Left kidney (tissue), 8 donors: ENCODE data around the gene SLC50A1. TPM values are rescaled to one million over a fixed set of nuclear protein-coding genes. Genes with fewer than 3 reads are reported as not detected.

Experiments
- DNase-seq: peaks from one replicate; pipeline ENCODE4 v3.0.0-alpha.2; 2013
- long read RNA-seq, 8 donors: transcript quantifications; one replicate each; lab custom pipeline, GENCODE V29; 2026
- polyA plus RNA-seq: library from polyadenylated mRNA; unstranded; fragments of 120-200 nt; gene quantifications from one replicate; pipeline ENCODE4 v1.2.1, GENCODE V29; 2013; ENCODE audit not compliant: insufficient read length

Gene SLC50A1, protein sequence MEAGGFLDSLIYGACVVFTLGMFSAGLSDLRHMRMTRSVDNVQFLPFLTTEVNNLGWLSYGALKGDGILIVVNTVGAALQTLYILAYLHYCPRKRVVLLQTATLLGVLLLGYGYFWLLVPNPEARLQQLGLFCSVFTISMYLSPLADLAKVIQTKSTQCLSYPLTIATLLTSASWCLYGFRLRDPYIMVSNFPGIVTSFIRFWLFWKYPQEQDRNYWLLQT
- polyA plus RNA-seq, result 57.8 TPM
- long read RNA-seq, donor 1, transcript SLC50A1-202 (5 exons, 1,218 nt), result minor isoform, 6 of 30 reads
- long read RNA-seq, donor 1, transcript SLC50A1-203 (6 exons, 1,300 nt), result major isoform, 7 of 30 reads
- long read RNA-seq, donor 1, partial matches to known transcripts, result 15 of 30 reads
- long read RNA-seq, donor 1, other reads (novel, unspliced or antisense), result 0 of 30 reads
- long read RNA-seq, donor 2, partial matches to known transcripts, result 0 of 8 reads
- long read RNA-seq, donor 2, other reads (novel, unspliced or antisense), result 0 of 8 reads
- long read RNA-seq, donor 3, partial matches to known transcripts, result 0 of 3 reads
- long read RNA-seq, donor 3, other reads (novel, unspliced or antisense), result 0 of 3 reads
- long read RNA-seq, donor 4, partial matches to known transcripts, result 0 of 1 reads
- long read RNA-seq, donor 4, other reads (novel, unspliced or antisense), result 0 of 1 reads
- long read RNA-seq, donor 5, transcript SLC50A1-202 (5 exons, 1,218 nt), result minor isoform, 6 of 26 reads
- long read RNA-seq, donor 5, transcript SLC50A1-203 (6 exons, 1,300 nt), result major isoform, 18 of 26 reads
- long read RNA-seq, donor 5, partial matches to known transcripts, result 0 of 26 reads
- long read RNA-seq, donor 5, other reads (novel, unspliced or antisense), result 0 of 26 reads
- long read RNA-seq, donor 6, transcript SLC50A1-203 (6 exons, 1,300 nt), result major isoform, 7 of 13 reads
- long read RNA-seq, donor 6, partial matches to known transcripts, result 0 of 13 reads
- long read RNA-seq, donor 6, other reads (novel, unspliced or antisense), result 0 of 13 reads
- long read RNA-seq, donor 7, partial matches to known transcripts, result 12 of 18 reads
- long read RNA-seq, donor 7, other reads (novel, unspliced or antisense), result 0 of 18 reads
- long read RNA-seq, donor 8, partial matches to known transcripts, result 0 of 3 reads
- long read RNA-seq, donor 8, other reads (novel, unspliced or antisense), result 0 of 3 reads

DNA sequence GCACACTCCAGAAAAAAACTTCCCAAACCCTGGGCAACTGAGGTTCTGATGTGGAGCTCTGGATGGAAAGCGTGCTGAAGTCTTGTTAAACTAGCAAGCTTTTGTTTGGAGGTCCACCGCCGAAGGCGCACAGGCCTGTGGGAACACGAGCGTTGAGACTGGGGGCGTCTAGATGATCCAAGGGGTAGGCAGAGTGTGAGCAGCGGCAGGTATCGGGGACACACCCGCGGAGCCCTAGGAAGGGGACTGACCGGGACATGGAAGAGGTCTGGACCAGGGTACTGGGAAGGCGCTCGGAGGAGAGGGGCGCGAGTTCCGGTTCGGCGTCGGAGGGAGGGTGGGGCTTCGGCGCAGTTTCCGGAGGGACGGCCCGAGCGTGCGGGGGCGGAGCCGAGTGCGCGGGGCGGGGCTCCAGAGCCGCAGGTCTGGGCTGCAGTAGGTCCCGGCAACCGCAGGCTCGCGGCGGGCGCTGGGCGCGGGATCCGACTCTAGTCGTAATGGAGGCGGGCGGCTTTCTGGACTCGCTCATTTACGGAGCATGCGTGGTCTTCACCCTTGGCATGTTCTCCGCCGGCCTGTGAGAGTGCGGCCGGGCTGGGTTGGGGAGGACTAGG, at the start of gene SLC50A1:
Gene SLC50A1, plus strand, starts transcription at position 438 of the 614 bp plus-strand sequence. Its CDS starts 60 bp downstream, at position 498.
- DNase-seq, result peak; percentile 91

DNA sequence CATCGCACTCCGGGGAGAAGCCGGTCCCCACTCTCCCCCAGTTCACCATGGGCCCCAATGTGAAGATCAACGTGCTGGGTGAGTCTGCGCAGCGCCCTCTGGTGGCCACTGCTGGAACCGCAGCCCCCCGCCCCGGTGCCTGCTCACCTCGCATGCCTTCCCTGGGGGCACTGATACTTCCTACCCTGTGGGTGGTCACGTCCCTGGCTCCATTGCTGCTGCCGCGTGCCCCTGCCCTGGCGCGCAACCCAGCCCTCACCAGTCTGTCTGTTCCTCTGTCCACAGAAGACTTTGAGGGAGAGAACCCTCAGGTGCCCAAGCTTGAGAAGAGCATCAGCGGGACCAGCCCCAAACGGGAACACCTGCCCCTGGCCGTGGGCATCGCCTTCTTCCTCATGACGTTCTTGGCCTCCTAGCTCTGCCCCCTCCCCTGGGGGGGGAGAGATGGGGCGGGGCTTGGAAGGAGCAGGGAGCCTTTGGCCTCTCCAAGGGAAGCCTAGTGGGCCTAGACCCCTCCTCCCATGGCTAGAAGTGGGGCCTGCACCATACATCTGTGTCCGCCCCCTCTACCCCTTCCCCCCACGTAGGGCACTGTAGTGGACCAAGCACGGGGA, 49.4 kb upstream of the SLC50A1 start:
- no peak for DNase-seq

DNA sequence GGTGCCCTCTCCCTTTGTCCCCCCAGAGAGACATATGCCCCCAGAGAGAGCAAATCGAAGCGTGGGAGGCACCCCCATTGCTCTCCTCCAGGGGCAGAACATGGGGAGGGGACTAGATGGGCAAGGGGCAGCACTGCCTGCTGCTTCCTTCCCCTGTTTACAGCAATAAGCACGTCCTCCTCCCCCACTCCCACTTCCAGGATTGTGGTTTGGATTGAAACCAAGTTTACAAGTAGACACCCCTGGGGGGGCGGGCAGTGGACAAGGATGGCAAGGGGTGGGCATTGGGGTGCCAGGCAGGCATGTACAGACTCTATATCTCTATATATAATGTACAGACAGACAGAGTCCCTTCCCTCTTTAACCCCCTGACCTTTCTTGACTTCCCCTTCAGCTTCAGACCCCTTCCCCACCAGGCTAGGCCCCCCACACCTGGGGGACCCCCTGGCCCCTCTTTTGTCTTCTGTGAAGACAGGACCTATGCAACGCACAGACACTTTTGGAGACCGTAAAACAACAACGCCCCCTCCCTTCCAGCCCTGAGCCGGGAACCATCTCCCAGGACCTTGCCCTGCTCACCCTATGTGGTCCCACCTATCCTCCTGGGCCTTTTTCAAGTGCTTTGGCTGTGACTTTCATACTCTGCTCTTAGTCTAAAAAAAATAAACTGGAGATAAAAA, 48.7 kb upstream of the SLC50A1 start:
- no peak for DNase-seq

DNA sequence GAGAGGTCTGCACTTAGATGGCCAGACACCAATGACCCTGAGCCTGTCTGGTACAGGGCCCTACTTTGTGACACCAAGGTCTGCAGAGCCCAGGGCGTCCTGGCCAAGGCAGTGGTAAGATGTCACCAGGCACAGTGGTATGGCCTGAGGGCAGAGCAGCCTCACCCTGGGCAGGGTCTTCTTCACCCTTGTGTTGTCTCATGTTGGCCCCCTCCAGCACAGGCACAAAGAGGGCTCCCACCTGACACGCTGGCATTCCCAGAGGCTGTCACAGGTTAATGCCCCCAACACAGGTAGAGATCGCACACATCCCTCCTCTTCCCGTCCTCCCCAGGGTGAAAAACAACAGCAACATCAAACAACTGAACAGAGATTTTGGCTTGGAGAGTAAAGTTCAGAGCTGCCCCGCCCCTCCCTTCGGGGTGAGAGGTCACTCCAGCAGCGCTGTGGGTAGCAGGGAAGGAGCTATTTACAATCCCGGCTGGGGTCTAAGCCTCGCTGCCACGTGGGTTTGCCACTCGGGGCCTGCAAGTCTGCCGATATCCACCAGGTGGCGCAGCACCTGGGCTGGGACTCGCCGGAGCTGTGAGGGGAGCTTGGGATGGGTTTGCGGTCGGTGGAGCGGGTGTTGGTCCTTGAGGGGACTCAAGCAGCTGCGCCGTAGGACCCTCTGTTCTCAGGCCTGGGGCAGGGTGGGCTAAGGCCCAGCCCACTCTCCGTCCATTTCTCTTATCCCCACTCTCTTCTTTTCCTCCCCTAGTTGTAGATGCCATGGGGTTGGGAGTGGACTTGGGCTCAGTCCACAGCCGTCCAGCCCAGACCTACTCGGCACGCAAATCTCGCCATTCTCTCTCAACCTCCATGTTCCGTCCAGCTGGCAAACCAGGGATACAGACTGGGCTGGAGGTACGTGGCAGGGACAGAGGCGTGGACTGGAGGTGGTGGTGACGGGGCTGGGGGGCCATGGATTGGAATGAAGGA, 44.3 kb upstream of the SLC50A1 start:
- no peak for DNase-seq

DNA sequence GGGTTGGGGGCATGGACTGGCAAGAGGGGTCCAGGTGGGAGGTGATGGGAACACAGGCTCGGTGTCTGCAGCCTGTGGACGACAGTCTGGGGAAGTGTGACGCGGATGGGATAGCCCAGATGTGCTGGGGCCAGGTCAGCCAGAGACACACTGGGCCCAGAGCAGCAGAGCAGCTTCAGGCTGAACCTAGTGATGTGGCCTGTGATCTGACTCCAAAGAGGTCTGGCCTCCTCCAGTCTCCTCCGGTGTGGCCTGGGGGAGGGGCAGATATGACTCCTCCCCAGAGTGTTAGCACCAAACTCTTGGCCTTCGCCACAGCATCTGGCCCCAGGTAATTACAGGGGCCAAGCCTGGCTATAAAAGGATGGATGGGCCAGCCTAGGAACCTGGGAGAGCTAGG, 43.5 kb upstream of the SLC50A1 start:
- no peak for DNase-seq

DNA sequence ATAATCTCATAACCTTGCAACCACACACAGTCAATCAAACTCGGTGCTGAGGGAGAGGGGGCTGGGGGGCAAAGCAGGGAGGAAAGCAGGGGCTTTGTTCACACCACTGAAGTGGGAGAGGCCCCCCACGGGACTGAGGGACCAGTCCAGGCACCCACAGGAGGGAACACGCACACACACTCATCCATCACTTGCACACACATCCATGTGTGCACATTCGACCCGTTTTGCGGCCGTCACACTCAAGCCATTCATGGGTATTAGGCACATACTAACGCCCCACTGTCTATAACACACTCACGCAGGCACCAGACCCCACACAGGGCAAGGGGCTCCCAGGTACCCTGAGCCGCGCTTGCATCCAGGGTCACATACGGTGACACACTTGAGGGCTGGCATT, 43.0 kb upstream of the SLC50A1 start:
- no peak for DNase-seq

DNA sequence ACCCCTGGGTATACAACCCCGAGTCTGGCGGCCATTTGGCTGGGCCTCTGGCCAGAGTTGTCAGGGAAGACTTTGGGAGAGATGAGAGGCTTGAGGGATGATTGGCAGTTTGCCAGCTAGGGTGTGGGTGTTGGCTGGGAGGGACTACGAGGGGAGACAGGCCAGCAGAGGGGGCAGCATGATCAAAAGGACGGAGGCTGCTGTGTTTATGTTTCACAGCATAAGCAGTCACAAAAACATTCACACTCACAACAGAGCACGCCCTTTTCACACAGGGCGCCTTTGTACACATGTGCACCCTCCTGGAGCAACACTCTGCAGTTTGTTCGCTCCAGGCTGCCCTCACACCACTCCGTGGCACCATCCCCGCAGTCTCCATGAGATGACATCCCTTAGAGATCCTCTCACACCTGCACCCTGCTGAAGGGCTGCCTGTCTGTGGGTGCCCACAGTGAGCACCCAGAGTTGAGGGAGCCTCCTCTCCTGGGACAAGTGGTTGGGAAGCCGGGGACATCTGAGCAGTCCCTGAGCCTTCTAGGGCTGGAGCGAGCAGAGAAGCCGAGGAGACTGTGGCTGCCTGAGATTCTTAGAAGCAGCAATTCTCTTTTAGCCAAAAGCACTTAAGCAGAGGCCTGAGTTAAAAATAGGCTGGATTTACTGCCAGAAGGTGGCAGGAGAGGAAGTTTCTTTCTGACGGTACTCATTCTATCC, 41.6 kb upstream of the SLC50A1 start:
- DNase-seq, result no peak

DNA sequence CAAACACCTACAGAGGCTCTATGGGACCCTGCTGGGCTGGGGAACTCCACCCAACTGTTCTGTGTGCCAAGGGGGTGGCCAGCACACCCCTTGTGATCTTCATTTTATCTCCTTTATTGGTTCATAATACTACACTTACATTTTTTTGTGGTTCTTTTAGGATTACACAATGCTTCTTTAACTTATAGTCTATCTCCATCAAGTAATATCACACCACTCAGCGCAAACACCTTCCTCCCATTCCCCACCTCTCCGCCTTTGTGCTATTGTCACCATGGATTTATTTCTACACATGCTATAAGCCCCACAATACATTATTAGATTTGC, 41.1 kb upstream of the SLC50A1 start:
- no peak for DNase-seq

DNA sequence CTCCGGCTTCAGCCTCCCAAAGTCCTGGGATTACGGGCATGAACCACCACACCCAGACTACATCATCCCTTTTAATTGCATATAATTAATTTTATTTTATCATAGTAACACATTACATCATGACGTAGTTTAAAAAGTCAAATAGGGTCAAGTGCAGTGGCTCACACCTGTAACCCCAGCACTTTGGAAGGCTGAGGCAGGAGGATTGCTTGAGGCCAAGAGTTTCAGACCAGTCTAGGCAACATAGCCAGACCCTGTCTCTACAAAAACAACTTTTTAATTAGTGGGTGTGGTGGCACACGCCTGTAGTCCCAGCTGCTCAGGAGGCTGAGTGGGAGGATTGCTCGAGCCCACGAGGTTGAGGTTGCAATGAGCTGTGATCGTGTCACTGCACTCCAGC, 36.3 kb upstream of the SLC50A1 start:
- no peak for DNase-seq

DNA sequence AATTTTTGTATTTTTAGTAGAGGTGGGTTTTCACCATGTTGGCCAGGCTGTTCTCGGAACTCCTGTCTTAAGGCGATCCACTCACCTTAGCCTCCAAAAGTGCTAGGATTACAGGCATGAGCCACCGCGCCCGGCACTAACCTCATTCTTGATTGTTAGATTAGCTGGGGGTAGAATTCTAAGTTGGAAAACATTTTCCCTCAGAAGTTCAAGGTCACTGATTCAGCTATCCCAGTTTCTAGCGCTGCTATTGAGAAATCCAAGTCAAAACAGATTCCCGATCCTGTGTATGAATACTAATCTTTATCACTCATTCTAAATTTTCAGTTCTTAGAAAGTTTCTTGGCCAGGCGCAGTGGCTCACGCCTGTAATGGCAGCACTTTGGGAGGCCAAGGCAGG, 32.3 kb upstream of the SLC50A1 start:
- DNase-seq, result no peak

DNA sequence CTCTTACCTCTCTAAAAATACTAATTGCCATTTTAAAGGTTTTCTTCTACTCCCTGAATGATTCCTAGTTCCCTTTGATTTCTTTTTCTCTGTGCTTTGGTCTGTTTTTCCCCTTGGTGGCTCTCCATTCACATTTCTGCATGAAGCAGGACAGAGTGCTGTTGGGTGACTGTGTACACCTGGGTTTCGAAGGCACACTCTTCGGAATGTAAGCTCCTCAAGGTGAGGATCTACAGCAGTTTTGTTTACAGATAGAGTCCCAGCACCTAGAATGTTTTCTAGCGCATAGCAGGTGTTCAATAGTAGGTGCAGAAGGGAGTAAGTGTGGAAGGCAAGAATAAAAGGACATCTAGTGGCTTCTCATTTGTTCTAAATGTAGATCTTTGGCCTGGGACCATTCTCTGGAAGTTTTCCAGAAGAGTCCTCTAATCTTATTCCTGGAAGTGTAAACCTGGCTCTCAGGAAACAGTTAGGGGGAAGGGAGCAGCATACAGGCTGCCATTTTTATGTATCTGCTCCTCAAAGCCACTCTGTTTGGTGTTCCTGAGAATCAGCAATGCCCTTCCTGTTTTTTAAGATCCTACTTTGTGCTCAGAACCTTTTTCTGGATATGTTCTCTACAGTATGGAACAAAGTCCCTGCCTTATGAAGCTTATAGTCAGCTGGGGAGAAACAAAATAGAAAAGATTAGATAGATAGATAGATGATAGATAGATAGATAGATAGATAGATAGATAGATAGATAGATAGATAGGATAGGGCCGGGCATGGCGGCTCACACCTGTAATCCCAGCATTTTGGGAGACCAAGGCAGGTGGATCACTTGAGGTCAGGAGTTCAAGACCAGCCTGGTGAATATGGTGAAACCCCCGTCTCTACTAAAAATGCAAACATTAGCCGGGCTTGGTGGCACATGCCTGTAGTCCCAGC, 30.8 kb upstream of the SLC50A1 start:
- DNase-seq, result no peak

DNA sequence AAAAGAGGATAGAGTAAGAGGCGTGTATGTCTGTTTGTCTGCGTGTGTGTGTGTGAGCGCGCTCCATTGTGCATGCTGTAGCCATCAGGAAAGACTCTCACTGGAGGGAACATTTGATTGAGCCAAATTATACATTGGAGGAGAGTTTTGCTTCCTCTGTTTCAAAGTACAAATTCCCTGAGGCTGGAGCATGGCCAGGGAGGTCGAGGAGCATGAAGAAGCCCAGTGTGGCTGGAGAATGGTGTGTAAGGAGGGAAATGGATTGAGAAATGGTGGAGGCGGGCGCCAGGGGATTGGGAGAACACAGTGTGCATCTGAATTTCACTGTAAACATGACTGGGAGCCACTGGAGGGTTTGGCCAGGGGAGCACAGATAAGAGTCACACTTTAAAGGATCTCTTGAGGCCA, 30.0 kb upstream of the SLC50A1 start:
- no peak for DNase-seq

DNA sequence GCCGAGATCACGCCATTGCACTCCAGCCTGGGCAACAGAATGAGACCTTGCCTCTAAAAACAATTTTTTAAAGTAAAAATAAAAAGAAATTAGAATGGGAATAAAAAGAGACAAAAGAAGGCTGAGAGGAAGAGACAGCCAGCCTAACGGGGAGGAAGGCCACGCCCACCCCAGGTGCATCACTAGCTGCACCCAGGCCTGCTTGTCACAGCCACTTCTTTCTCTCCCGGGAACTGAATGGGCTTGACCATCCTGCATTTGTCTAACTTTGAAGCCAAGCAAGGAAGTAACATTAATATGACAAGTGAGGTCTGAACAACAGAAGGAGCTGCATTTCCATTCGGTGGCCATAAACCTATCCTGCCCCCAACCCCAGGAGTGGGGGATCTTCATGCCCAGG, 28.8 kb upstream of the SLC50A1 start:
- no peak for DNase-seq

DNA sequence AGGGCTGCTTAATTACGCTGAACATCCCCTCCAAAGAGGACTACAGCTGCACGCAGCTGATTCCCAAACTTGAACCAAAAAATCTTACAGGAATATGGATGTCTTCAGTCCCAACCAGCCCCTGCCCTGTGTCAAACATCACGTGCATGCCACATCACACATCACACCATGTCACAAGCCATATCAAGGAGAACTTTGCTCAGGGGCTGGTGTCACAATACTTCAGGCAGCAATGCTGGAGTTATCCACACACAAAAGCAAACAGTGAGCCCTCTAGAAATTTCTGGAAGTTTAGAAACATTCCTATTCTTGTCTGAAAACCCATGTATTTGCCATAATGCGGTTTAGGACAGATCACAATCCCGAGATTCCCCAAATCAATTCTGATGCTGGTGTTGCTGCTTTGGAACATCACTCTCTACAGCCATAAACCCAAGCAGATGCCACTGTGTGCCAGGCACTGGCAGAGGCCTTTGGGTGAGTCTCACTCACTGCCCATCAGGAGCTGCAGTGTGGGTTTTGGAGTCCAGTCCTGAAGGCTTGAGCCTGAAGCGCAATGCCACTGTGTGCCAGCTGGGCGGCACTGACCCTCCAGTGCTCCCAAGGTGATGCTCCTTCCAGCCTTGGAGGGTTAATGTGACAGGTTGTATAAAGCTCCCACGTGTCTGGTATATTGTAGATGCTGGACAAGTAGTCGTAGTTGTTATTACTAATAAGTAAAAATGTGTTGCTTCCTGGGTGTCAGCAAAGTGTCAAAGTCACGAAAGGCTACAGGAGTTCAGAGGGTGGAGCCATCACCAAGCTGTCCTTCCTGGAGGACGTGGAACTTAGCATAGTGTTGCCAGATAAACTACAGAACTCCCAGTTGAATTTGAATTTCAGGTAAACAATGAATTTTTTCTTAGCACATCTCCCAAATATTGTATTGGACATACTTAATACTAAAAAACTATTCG, 28.1 kb upstream of the SLC50A1 start:
- DNase-seq, result no peak

DNA sequence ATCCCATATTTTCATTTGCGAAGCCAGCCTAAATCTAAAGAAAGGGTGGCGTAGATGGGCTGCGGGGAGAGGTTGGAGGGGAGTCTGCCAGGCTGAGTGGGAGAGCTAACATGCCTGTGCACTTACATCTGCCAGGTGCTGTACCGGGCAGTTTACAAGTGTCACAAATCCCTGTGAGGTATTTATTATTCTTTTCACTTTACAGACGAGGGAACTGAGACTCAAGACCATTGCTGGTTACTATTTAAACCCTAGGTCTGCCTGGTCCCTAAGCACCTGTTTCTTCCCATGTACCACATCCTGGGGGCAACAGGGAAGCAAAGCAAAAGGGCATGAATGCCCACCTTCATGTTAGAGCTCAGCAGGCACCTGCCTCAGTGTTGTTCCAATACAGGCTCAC, 27.4 kb upstream of the SLC50A1 start:
- no peak for DNase-seq

DNA sequence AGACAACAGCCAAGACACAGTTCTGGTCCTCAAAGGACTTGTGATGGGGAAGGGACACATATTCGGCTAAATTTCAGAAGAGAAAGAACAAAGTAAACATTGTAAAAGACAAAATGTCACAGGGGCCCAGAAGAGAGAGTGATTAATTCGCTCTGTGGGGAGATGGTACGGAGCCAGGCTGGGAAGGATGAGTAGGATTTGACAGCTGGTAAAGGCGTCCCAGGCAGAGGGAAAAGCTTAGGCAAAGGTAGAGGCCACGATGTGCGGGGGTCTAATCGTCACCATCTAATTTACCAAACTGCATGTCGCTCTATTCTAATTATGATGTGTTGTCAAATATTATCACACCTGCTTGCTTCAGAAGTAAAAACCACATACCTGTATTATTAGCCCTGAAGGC, 25.3 kb upstream of the SLC50A1 start:
- no peak for DNase-seq

DNA sequence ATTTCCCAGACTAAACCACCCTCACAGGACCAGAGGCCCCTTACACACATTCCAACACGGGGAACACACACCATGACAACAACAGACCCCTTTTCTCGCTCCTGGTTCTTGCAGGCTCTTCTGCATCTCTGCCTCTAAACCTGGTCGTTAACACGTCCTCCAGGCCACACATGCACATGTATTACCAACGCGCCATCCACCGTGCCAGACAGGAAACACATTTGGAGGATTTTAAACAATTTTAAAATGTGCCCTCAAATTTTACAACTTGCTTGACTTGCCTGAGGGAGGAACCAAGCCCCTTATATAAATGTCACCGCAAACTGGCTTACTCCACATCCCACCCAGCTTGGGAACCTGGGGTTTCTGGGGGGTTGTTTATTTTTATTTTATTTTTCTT, 24.8 kb upstream of the SLC50A1 start:
- no peak for DNase-seq
